PC-3 (cell line): ENCODE measurements around the gene ZNF777.

ENCODE experiments used
- EZH2 ChIP-seq: fragments of 300-600 bp; sonication (generic); IDR thresholded peaks from one replicate; pipeline ENCODE4 v1.6.1; 2017; ENCODE audit warnings: antibody characterized with exemption, mild to moderate bottlenecking, low read length; ENCODE audit not compliant: unreplicated experiment
- EZH2phosphoT487 ChIP-seq: fragments of 300-600 bp; sonication (generic); IDR thresholded peaks from 2 replicates; pipeline ENCODE4 v1.6.1; 2018; ENCODE audit warnings: mild to moderate bottlenecking, antibody characterized with exemption, low read length, borderline replicate concordance
- TF ChIP-seq, protein P1 (sequence below): fragments of 300-600 bp; sonication (generic); conservative IDR thresholded peaks from 2 replicates; pipeline ENCODE4 v1.5.1; 2017; ENCODE audit warnings: antibody characterized with exemption, low read depth, mild to moderate bottlenecking, low read length

GRCh38 chr7:149463500-149464161, 2.8 kb upstream of the ZNF777 start:
- TF ChIP-seq, protein P1, sequence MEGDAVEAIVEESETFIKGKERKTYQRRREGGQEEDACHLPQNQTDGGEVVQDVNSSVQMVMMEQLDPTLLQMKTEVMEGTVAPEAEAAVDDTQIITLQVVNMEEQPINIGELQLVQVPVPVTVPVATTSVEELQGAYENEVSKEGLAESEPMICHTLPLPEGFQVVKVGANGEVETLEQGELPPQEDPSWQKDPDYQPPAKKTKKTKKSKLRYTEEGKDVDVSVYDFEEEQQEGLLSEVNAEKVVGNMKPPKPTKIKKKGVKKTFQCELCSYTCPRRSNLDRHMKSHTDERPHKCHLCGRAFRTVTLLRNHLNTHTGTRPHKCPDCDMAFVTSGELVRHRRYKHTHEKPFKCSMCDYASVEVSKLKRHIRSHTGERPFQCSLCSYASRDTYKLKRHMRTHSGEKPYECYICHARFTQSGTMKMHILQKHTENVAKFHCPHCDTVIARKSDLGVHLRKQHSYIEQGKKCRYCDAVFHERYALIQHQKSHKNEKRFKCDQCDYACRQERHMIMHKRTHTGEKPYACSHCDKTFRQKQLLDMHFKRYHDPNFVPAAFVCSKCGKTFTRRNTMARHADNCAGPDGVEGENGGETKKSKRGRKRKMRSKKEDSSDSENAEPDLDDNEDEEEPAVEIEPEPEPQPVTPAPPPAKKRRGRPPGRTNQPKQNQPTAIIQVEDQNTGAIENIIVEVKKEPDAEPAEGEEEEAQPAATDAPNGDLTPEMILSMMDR, result no peak
- TF ChIP-seq EZH2 (no peak), EZH2phosphoT487 (no peak)
